ENCODE results near the gene CYP4F2.
"Not testable (repeated sequence)": the region's sequence is repeated elsewhere in the genome, so short reads cannot be mapped to it uniquely, and the experiment has no call there.

CYP4F2 gene

GRCh38 chr19:15899561-15899960 is 1.7 kb upstream of the CYP4F2 start:
- not testable (repeated sequence) for DNase-seq (ENCODE audit: low read depth)

GRCh38 chr19:15897026-15897737 is 692 bp downstream of the CYP4F2 start:
- DNase-seq (ENCODE audit: low read depth): no peak

- no peak for DNase-seq (ENCODE audit: low read depth)
These were observed 1.9 kb downstream of the CYP4F2 start for GRCh38 chr19:15895876-15896430.

- DNase-seq (ENCODE audit: low read depth): no peak
These were observed 3.5 kb downstream of the CYP4F2 start for GRCh38 chr19:15894359-15894758.

DNA sequence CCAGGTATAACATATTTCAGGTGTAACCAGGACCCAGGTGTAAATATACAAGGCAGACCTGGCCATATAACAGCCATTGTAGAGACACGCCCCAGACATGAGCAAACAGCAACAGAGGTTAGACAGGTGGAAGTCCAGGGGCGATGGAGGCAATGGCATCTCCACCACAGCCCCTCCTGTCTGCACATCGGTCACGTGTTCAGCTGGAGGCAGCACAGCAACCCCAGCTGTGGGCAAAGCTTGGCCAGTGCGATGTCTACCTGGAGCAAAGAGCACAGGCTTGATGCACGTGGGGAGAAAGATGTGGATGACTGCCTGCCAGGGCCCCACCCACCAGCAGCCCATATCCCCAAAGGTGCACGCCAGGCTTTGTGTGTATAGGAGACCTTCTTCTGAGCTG is 4.4 kb downstream of the CYP4F2 start:
- DNase-seq (ENCODE audit: low read depth): no peak

GRCh38 chr19:15892012-15892411 is 5.9 kb downstream of the CYP4F2 start:
- no peak for DNase-seq (ENCODE audit: low read depth)

DNA sequence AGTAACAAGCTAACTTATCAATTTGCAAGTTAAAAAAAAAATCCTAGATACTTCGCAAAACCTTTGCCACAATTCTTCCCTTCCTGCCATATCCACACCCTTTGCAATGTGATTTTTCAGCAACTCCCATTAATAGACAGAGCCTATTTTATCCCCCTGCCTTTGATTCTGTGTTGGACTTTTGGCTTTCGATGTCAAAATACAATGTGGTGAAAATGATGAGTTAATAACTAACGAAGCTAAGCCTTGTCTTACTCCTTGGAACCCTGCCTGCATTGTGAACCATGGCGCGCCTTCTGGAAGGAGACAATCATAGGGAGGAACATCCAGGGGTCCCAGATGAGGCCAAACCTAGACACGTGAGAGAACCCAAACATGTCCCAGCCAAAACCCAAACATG is 6.4 kb downstream of the CYP4F2 start:
- no peak for DNase-seq (ENCODE audit: low read depth)

DNA sequence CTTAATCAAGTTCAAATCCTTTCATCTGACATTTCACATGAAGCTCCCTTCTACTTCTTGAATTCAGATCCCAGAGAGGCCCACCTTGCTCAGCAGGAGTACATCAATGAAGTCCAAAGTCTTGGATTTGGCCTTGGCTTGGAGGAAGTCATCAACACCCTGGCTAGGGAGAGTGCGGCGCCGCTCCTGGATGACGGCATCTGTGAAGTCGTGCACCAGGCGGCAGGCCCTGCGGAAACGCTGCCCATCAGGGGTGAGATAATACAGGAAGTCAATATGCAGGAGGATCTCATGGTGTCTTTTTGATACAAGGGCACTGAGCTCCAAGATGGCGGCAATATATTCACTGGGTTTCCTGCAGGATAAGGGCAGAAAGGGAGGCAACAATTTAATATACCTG is 8.5 kb downstream of the CYP4F2 start:
- not testable (repeated sequence) for DNase-seq (ENCODE audit: low read depth)

GRCh38 chr19:15885919-15886318 is 12.0 kb downstream of the CYP4F2 start:
- DNase-seq (ENCODE audit: low read depth): no peak

GRCh38 chr19:15885167-15885566 is 12.7 kb downstream of the CYP4F2 start:
- DNase-seq (ENCODE audit: low read depth): no peak

GRCh38 chr19:15883329-15883728 is 14.5 kb downstream of the CYP4F2 start:
- not testable (repeated sequence) for DNase-seq (ENCODE audit: low read depth)

GRCh38 chr19:15874821-15875474 is 22.9 kb downstream of the CYP4F2 start:
- no peak for DNase-seq (ENCODE audit: low read depth)

- DNase-seq (ENCODE audit: low read depth): not testable (repeated sequence)
These were observed 24.1 kb downstream of the CYP4F2 start for GRCh38 chr19:15873771-15874170.

DNA sequence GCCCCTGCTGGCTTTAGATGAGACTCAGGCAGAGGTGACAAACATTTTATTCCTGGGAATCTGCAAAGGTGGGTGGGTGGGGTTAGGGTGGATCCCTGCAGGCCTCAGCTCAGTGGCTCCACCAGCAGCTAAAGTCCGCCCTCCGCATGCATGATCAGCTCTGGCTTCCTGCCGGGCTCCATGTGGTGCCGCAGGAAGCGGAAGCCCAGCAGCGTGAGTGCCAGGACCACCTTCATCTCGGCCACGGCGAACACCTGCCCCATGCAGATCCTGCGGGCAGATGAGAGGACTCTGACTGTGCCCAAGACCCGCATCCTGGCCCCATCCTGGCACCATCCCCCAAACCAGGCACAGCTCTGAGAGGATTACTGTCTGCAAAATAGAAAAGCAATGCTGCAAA is 26.3 kb downstream of the CYP4F2 start:
- no peak for DNase-seq (ENCODE audit: low read depth)

- no peak for DNase-seq (ENCODE audit: low read depth)
These were observed 28.0 kb downstream of the CYP4F2 start for GRCh38 chr19:15869873-15870272.

- DNase-seq (ENCODE audit: low read depth): no peak
These were observed 28.7 kb downstream of the CYP4F2 start for GRCh38 chr19:15869109-15869555.

DNA sequence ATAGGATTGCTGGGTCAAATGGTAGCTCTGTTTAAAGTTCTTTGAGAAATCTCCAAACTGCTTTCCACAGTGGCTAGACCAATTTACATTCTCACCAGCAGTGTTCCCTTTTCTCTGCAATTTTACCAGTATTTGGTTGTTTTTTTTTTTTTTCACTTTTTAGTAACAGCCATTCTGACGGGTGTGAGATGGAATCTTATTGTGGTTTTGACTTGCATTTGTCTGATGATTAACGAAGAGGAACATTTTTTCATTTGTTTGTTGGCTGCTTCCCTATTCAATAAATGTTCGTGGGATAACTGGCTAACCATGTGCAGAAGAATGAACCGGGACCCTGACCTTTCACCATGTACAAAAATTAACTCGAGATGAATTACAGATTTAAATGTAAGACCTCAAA is 31.2 kb downstream of the CYP4F2 start:
- no peak for DNase-seq (ENCODE audit: low read depth)

DNA sequence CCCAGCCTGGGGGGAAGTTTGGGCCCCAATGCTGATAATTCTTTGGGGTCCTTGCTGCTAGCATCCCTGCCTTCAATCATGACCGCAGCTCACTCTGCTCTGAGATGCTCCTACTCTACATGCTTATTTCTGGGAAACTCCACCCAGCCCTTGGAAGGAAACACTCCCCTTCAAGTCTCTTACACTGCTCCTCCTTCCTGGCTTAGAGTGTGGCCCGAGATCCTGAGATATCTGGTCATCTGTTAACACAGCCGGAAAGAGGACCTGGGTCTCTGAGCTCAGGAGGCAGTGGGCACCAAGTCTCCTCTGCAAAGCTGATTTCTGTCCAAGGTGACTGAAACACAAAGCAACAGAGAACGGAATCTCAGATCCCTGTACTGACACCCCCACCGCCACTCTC is 33.0 kb downstream of the CYP4F2 start:
- DNase-seq (ENCODE audit: low read depth): no peak

DNA sequence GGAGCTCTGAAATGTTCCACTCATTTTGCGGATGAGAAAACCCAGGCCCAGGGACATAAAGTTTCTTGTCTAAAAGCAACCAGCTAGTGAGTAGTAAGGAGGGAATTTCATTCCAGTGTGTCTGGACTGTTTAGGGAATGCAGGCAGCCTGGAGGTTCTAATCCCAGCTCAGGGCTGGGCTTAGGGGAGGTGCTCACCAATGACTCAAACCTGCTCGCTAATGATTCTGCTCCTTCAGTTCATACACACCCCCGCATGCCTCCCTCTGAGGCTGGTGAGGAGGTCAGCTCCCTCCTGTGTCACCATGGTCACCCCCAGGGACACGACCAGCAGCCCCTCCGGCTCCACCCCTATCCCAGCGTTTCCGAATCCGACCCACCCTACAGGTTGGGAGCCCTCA is 34.6 kb downstream of the CYP4F2 start:
- no peak for DNase-seq (ENCODE audit: low read depth)

- DNase-seq (ENCODE audit: low read depth): no peak
These were observed 35.4 kb downstream of the CYP4F2 start for GRCh38 chr19:15862444-15862843.

- DNase-seq (ENCODE audit: low read depth): no peak
These were observed 37.4 kb downstream of the CYP4F2 start for GRCh38 chr19:15860522-15860921.

- DNase-seq (ENCODE audit: low read depth): no peak
These were observed 38.7 kb downstream of the CYP4F2 start for GRCh38 chr19:15859187-15859586.

GRCh38 chr19:15850385-15850784 is 47.5 kb downstream of the CYP4F2 start:
- DNase-seq (ENCODE audit: low read depth): no peak
